ENCODE data around the gene ITGAD.

- no peak for TF ChIP-seq TAF1 (IDR thresholded peaks at IDR 0.05; ENCODE audit: low read depth, low read length)
- TF ChIP-seq JUN (IDR thresholded peaks at IDR 0.05; ENCODE audit: low read depth, low read length), result no peak
- TF ChIP-seq CTCF (IDR thresholded peaks at IDR 0.05; ENCODE audit: control extremely low read depth in 1 of 3, insufficient read depth in 1 of 3, low read depth in 1 of 3, low read length in 3 of 3), result no peak
- no peak for TF ChIP-seq POLR2AphosphoS5 (IDR thresholded peaks at IDR 0.05; ENCODE audit: low read depth, low read length)
- TF ChIP-seq EZH2 (IDR thresholded peaks at IDR 0.05; ENCODE audit: low read depth, low read length, severe bottlenecking), result no peak
- no peak for TF ChIP-seq SUZ12 (IDR thresholded peaks at IDR 0.05; ENCODE audit: low read length)
- no peak for TF ChIP-seq FOSL1 (IDR thresholded peaks at IDR 0.05; ENCODE audit: insufficient read depth, low read depth, low read length)
- TF ChIP-seq PHF8 (conservative IDR thresholded peaks at IDR 0.05; ENCODE audit: low read depth, low read length), result no peak
- no peak for TF ChIP-seq BACH1 (IDR thresholded peaks at IDR 0.05; ENCODE audit: low read length)
- no peak for TF ChIP-seq POLR2A (IDR thresholded peaks at IDR 0.05; ENCODE audit: control extremely low read depth in 1 of 2, low read depth in 2 of 2, low read length in 2 of 2)
- TF ChIP-seq EP300 (IDR thresholded peaks at IDR 0.05; ENCODE audit: borderline replicate concordance in 1 of 2, low read depth in 2 of 2, low read length in 2 of 2), result no peak
Measured at GRCh38 chr16:31367853-31368252, 25.3 kb upstream of the ITGAD start.

Measured in H1 (cell line).